IPS DF 4.7 (cell line): ENCODE measurements around the gene GABRD.

Source experiments
- DNase-seq: peaks from one replicate; pipeline ENCODE4 v3.0.0-alpha.2; 2013; ENCODE audit warnings: low spot score; ENCODE audit errors: extremely low read depth

Gene GABRD

DNA sequence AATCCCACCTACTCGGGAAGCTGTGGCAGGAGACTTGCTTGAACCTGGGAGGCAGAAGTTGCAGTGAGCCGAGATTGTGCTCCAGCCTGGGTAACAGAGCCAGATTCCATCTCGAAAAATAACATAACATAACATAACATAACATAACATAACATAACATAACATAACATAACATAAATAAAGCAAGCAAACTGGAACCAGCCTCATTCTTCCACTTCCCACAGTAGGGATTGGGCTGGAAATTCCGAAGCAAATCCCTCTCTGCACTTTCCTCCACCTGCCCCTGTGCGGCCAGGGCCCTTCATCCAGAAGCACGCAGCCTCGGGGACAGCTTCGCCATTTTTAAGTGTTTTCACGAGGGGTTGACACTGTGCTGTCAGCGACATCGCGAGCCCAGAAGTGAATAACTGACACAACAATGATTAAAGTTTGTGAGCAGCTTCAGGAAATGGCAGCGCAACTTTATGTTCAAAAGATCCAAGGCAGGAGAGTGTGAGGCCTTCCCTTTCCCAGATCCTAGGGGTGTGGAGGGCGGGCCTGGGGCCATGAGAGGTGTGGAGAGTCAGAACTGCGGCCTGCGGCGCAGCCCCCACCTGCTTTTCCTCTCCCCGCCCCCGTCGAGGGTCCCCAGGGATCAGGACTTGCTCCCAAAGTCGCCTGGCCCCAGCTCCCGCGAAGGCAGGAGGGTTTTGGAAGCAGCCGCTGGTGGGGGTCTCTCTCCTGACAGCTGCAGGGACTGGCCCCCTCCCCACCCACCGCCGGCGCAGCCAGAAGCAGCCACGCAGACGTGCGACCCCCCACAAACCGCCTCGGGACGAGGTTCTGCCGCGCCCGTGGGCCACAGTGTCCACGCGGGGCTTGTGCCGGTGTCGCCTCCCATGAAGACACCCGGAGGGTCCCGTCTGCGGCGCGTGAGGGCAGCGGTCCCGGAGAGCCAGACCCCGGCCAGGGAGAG is 651 bp upstream of the GABRD start:
- DNase-seq: no peak

DNA sequence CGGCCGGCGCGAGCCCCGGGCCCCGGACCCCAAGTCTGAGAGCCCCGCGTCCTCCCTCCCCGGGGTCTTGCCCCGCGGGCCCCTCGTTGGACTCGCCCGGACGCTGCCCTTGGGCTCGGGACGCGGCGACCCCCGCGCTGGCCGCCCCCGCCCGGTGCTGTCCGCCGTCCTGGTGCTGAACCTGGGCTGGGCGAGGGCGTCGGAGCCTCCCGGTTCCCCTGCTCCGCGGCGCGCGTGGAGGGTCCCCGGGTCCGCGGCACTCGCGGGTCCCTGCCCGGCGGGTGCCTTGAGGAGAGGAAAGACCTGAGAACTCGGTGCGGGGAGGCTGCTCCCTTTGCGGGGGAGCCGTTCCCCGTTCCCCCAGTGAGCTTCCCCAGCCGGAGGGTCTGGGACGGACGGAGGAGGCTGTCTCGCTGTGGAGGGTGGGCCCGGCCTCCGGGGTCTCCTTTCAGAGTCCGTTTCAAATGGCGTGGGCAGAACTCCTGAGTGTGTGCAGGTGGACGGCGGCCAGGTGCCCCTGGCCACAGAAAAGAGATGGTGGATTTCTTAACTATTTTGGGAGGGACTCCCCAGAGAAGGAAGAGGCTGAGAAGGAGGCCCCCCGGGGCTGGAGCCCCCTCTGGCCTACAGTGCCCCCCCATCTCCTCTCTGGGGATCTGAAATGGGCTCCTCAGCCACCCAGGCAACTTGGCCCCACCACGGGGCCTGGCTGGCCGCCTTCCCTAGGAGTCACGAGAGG is 595 bp downstream of the GABRD start:
- DNase-seq: no peak

DNA sequence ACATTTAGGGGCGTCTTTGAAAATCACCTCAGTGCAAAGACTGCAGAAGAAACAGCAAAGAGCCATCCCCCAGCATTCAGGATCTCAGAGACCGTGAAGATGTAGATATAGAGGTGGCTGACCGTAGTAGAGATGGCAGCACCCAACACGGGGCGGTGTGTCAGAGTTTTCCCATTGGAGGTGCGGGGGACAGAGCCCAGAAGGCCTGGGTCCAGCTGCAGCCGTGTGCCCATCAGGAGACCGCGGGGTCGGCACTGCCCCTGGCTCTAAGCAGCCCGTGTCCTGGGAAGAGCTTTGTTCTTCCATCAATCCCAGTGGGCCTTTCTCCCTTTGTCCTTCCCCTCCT is 1.1 kb downstream of the GABRD start:
- DNase-seq: no peak

DNA sequence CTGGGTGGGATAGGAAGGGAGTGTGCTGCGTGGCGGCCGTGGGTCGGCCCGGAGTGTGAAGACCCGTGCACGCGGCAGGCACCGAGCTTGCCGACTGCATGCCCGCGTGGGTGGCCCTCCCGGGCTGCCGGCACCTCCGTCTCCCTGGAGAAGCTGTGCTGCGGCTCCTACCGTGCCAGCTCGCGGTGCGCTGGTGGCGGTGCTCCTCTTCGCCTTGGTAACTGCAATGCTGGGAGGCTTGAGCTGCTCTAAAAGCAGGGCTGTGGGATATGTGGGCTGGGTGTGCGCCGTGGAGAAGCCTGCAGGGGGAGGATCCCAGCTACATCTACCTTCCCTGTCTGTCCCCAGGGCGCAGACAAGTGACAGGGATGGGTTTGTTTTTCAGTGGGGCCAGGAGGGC is 2.4 kb downstream of the GABRD start:
- DNase-seq: no peak

DNA sequence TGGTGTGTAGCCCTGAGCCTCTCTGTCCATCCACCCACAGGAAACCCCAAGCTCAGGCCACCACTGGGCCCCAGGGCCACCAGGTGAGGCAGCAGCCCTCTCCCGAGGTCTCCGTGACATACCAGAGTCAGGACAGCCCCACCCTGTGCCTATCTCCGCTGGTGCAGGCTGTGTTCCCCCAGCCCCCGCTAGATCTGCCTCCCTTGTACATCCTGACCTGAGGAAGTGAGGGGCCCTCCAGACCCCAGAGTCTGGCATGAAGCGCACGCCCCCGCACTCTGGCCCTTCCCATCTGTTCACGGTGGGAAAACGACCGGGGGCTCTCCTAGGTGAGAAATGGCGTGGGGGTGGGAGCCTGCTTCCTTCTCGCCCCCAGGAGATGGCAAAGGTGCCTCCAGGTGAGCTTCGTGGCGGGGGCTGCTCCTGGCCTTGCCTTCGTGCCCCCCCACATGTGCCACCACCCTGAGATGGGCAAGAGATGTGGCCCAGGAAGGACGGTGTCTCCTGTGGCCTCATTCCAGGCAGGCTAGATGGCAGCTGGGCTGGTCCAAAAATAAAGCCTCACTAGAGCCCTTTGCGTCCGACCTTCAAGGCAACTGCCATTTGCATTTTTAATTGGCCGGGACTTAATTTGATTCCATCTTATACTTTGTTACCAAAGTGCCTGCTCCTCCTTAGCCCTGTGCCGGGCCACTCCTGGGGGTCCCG is 3.1 kb downstream of the GABRD start:
- DNase-seq: no peak

DNA sequence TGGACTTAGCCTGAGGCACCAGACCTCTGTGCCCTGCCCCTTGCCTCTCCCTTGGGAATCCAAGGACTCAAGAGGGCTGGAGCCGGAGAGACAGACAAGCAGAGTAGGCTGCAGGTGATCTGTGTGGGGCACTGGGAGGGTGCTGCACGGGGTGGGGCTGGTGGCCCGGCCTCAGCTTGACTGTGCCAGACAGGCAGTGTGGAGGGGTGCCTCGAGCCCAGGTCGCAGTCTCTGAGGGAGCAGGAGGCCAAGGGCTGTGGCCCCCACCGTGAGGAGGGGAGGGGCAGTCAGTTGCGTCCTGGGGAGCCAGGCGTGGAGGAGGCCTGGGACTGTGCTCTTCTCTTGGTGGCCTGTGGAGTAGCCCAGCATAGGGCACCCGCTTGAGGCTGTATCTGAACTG is 4.0 kb downstream of the GABRD start:
- DNase-seq: no peak

DNA sequence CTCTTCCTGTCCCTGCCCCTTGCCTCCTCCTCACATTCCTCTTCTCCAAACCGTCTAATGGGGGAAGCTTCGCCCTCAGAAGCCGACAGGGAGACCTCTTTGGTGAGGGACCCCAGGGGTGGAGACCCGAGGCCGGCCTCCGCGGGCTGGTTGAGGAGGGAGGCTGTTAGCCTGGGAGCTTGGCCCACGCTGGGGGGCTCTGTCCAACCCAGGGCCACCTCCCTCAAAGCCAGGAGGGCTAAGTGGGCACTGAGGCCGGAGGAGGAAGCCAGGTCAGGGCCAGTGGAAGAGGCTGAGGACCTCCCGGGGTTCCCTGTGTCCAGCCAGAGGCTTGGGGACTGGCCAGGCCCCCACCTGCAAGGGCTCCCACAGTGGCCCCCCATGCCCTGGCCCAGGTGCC is 5.3 kb downstream of the GABRD start:
- DNase-seq: no peak

DNA sequence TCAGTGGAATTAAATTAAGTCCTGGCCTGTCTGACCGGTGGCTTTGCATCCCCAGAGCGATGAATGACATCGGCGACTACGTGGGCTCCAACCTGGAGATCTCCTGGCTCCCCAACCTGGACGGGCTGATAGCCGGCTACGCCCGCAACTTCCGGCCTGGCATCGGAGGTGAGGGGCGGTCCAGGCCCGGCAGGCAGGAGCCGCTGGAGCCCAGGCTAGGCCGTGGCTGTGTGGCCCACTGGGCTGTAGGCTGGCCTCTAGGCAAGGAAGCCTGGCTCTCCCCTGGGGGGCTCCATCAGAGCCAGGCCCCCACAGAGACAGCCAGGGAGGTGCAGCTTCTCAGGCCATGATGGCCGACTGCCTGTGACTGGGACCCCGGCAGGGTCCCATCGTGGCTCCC is 5.7 kb downstream of the GABRD start:
- DNase-seq: no peak

DNA sequence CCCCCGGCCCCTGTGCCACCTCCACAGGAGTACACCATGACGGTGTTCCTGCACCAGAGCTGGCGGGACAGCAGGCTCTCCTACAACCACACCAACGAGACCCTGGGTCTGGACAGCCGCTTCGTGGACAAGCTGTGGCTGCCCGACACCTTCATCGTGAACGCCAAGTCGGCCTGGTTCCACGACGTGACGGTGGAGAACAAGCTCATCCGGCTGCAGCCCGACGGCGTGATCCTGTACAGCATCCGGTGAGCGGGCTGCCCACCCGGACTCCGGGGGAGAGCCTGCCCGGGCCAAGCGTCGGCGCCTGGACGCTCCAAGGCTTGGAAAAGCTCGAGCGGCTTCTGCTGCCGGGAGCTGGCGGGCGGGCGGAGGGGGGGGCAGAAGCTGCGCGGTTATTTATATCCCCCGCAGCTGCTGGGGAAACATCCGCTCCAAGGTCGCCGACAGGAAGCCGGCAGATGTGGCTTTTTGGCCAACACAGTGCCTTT is 6.4 kb downstream of the GABRD start:
- DNase-seq: no peak

DNA sequence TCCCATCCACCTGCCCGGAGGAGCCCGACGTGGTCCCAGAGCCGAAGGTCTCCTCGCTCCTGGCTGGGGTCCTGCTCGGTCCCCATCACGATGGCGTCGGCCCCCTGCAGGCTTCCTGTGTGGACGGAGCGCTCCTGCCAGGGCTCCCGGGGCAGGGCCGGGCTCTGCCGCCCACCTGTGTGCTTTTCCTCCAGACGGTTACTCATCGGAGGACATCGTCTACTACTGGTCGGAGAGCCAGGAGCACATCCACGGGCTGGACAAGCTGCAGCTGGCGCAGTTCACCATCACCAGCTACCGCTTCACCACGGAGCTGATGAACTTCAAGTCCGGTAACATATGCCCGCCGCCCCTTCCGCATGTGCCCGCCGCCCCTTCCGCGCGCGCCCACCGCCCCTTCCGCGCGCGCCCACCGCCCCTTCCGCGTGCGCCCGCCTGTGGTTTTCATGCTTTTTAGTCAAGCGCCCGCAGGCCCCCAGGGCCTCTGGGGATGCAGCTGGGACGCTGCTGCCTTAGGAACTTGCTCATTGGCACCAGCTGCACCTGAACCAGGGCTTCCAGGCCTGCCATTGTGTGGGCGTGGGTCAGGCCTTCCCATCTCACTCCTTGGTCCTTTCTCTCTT is 8.9 kb downstream of the GABRD start:
- no peak for DNase-seq

DNA sequence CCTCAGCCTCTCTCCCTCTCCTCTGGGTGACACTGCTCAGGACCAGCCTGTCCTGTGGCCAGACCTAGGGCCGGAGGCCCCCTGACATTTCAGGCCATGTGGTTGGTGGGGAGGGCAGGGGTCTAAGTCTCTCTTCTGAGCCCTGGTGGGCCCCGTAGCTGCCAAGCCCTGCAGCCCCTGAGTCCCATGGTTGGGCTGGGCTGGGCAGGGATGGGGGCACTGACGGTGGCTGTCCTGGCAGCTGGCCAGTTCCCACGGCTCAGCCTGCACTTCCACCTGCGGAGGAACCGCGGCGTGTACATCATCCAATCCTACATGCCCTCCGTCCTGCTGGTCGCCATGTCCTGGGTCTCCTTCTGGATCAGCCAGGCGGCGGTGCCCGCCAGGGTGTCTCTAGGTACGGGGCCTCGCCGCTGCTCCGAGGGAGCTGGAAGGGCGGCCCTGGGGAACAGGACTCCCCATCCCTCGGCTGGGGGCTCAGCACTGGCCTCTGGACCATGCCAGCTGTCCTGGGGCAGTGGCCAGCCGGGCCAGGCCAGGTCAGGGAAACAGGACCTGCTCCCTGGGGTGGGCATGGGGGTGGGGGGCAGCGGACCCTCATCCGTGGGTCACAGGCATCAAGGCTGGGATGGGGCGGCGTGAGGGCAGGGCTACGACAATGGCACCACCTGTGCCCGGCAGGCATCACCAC is 9.9 kb downstream of the GABRD start:
- no peak for DNase-seq

DNA sequence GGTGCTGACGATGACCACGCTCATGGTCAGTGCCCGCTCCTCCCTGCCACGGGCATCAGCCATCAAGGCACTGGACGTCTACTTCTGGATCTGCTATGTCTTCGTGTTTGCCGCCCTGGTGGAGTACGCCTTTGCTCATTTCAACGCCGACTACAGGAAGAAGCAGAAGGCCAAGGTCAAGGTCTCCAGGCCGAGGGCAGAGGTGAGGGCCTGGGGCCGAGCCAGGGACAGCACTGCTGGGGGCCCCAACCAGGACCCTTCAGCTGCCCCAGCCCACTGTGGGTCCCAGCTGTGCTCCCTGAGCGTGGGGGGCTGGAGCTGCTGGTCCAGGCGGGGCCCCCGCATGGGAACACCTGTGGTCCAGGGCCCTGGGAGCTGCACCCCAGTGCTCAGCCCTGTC is 10.4 kb downstream of the GABRD start:
- no peak for DNase-seq

DNA sequence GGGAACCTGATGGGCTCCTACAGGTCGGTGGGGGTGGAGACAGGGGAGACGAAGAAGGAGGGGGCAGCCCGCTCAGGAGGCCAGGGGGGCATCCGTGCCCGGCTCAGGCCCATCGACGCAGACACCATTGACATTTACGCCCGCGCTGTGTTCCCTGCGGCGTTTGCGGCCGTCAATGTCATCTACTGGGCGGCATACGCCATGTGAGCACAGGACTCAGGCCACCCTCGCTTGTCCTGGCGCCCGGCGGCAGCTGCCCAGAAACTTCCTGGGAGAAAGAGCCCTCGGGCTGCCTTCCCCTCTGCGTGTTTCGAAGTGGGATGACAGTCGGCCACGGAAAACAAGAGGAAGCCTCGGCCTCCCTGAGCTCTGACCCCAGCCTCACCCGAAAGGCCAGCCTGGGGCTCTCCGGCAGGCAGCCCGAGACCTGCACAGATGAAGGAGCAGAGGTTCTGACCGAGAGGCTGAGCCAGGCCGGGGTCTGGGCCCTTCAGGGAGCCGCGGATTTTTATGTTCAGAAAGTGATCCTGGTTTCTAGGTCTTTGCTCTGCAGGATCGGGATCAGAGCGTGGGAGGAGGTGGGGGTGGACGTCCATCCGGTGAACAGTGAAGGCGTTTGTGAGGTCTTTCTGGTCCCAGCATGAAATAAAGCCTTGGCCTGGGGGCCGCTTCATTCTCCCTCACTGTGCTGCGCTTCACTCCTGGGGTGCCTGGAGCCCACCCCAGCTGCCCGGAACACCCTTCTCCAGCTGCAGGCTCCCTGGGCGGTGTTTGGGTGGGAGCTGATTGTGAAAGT is 11.1 kb downstream of the GABRD start:
- no peak for DNase-seq

DNA sequence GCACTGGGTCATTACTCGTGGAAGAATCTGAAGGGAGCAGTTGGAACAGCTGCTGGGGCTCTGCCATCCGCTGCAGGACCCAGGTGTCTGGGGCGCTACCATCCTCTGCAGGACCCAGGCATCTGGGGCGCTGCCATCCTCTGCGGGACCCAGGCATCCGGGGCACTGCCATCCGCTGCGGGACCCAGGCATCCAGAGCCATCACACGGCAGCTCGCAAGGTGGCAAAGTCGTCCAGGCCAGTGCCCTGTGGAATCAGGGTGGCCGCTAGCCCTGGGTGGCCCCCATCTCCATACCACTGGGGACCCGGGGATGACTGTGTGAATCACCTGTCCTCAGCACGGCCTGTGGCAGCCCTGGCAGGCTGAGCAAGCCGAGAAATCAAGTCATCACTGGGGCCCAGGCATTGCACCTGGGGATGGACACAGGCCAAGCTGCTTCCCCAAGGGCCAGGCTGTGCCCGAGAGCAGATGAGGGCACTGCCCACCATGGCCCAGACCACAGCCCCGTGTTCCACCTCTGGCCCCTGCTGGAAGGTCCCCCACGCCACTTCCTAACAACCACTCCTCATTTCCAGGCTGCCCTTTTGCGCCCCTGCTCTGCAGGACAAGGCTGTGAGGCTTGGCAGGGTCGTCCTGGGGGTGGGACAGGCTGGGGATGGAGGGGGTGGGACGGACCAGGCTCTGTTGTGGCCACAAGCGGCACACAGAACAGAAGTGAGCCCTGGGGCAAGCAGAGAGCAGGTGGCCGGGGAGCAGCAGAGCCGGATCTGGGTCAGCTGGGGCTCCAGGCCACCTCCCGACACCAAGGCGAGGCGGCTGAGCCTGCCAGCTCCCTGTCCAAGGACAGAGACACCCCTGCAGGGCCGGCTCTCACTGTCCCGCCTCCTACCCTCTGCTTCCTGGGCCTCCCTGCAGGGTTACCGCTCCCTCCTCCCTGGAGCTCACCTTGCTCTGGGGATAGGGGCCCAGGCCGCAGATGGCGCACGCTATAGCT is 12.7 kb downstream of the GABRD start:
- no peak for DNase-seq

DNA sequence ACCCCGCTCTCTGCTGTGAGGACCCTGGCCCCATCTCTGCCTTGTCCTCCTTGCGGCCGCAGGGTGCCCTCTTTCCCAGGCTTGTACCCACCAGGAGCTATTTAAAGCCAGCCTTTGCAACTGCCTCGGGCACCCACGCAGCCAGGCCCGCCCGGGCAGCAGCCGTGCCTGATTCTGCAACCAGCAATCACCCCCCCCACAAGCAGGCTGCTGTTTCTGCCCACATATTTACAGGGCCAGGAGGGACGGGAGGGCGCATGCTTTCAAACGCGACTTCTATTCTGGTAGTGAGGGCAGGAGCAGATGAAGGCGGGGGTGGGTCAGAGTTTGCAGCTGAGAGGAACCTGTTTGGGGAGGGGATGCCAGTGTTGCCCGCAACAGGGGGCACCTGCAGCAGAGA is 13.6 kb downstream of the GABRD start:
- DNase-seq: no peak

DNA sequence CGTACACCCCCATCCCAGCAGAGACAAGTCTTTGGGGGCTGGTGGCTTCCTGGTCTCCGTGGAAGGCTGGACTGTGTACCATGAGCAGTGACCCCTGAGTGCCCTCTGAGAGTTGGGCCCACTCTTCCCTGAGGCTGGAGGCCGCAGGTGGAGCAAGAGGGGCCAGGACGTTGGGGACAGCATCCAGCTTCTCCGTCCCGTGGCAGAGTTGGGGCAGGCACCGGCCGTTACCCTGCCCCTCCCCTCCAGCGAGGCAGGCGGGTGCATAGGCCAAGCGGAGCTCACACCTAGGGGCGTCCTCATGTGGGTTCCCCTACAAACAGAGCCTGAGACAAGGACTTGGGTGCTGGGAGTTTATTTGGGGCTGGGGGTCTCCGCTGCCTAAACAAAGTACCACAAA is 14.0 kb downstream of the GABRD start:
- DNase-seq: no peak

DNA sequence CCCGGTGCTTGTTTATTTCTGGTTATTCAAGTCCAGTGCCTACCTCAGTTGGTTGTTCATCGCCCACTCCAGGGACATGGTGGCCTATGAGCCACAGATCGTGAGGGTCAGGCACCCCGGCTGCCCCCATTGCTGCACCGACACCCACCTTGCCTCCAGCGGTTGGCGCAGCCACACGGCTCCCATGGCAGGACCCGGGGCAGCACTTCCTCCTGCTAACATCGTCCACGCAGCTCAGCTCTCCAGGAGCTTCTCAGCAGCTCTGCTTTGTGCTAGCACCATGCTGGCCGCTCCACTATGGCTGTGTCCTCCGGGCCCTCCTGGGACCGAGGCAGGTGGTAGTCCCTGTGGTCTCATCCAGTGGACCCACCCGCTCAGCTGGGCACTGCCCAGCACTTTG is 17.1 kb downstream of the GABRD start:
- DNase-seq: no peak

DNA sequence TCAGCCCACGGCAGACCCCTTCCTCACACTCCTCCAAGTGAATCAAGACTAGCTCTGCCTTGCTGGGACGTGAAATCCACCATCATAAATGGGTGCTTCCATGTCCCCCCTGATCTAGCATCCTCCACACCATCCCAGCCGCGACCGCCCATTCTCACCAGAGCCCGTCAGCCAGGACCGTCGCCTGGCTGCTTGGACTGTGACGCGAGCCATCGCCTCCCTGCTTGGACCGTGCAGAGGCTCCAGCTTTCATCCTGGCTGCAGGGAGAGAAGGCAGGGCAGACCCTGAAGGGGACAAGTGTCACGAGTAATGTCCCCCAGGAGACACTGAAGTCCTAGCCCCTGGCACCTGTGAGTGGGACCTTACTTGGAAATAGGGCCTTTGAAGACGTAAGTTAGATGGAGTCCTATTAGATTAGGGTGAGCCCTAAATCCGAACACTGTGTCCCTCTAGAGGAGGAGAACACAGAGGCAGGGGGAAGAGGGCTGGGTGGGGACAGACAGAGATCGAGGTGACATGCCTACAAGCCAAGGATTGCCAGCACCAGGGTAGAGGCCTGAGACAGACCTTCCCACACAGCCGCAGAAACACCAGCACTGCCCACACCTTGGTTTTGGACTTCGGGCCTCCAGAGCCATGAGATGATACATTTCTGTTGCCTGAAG is 18.3 kb downstream of the GABRD start:
- DNase-seq: no peak
